BLaER1 treated with 17β-estradiol and CSF1 and Interleukin-3, amounts not matched to agents 10 nM and 100 nM (cell line): Measurements from ENCODE around the gene HSPBAP1.
"Not testable (repeated sequence)": the region's sequence is repeated elsewhere in the genome, so short reads cannot be mapped to it uniquely, and the experiment has no call there.

ENCODE experiments used
- H3K27ac ChIP-seq, 11 experiments: shearing (Covaris generic); formaldehyde crosslinking; 2 replicates each; pipeline ENCODE4 v1.8.1; 2022
- H3K27me3 ChIP-seq, 11 experiments: shearing (Covaris generic); formaldehyde crosslinking; 2 replicates each; pipeline ENCODE4 v1.8.1; 2022
- H3K36me3 ChIP-seq, 11 experiments: shearing (Covaris generic); formaldehyde crosslinking; 2 replicates each; pipeline ENCODE4 v1.8.1; 2022
- H3K4me1 ChIP-seq, 10 experiments: shearing (Covaris generic); formaldehyde crosslinking; 2 replicates each; pipeline ENCODE4 v1.8.1; 2022
- H3K4me2 ChIP-seq, 11 experiments: shearing (Covaris generic); formaldehyde crosslinking; 2 replicates each; pipeline ENCODE4 v1.8.1; 2022
- H3K4me3 ChIP-seq, 10 experiments: shearing (Covaris generic); formaldehyde crosslinking; 2 replicates each; pipeline ENCODE4 v1.8.1; 2022
- H3K9ac ChIP-seq, 11 experiments: shearing (Covaris generic); formaldehyde crosslinking; 2 replicates each; pipeline ENCODE4 v1.8.1; 2022
- H3K9me3 ChIP-seq, 11 experiments: shearing (Covaris generic); formaldehyde crosslinking; replicated peaks in 1 of 11; 2 replicates each; pipeline ENCODE4 v1.8.1; 2022
- H4K20me1 ChIP-seq, 11 experiments: shearing (Covaris generic); formaldehyde crosslinking; 2 replicates each; pipeline ENCODE4 v1.8.1; 2022
- Cebpa-rat ChIP-seq, 11 experiments: shearing (Covaris generic); IDR thresholded peaks; 2 replicates each; pipeline ENCODE4 v1.8.1; 2022

HSPBAP1 gene

GRCh38 chr3:122760453-122761271, 33.0 kb downstream of the HSPBAP1 start:
- no peaks in the 10 kb centered on the region for H4K20me1 ChIP-seq
- TF ChIP-seq Cebpa-rat (IDR thresholded peaks at IDR 0.05): no peak
- H3K27ac ChIP-seq: peak overlapping the region in 4 of 11 experiments; percentile 47 to 71 (median 58); a peak in 6 of 22 replicates
- H3K9ac ChIP-seq: peak overlapping the region in 1 of 11 experiments; percentile 23; a peak in 1 of 22 replicates
- 0 out of 22 replicates have a peak, but pooled peaks cover 0 to 3% (median 0%) of the 10 kb centered on the region in 11 experiments for H3K9me3 ChIP-seq
- no peak overlapping the region for H3K4me3 ChIP-seq
- peaks cover 5 to 70% (median 25%) of the 10 kb centered on the region in 10 experiments; a peak in 17 of 20 replicates for H3K4me1 ChIP-seq
- peak overlapping the region in 3 of 11 experiments; percentile 73 to 86 (median 85); a peak in 6 of 22 replicates for H3K4me2 ChIP-seq
- H3K27me3 ChIP-seq: no peaks in the 10 kb centered on the region
- peaks cover 4 to 40% (median 13%) of the 10 kb centered on the region in 11 experiments; a peak in 9 of 22 replicates for H3K36me3 ChIP-seq

GRCh38 chr3:122758877-122759560, 34.6 kb downstream of the HSPBAP1 start:
- Histone ChIP-seq H3K27me3 (no peaks in the 10 kb centered on the region), H3K4me1 (peaks cover 5 to 63% (median 25%) of the 10 kb centered on the region in 10 experiments; a peak in 17 of 20 replicates), H3K9ac (no peak overlapping the region), H3K4me3 (no peak overlapping the region), H3K27ac (peak overlapping the region in 6 of 11 experiments; percentile 26 to 61 (median 50); a peak in 12 of 22 replicates), H3K36me3 (peaks cover 20 to 51% (median 27%) of the 10 kb centered on the region in 11 experiments), H3K4me2 (peak overlapping the region in 8 of 11 experiments; percentile 4 to 86 (median 55); a peak in 13 of 22 replicates), H3K9me3 (peaks cover 0 to 9% (median 0%) of the 10 kb centered on the region in 11 experiments; a peak in 1 of 22 replicates), H4K20me1 (no peaks in the 10 kb centered on the region)
- TF ChIP-seq Cebpa-rat (IDR thresholded peaks at IDR 0.05): no peak

- Histone ChIP-seq H3K4me2 (no peak overlapping the region), H4K20me1 (no peaks in the 10 kb centered on the region), H3K4me3 (no peak overlapping the region), H3K4me1 (peaks cover 0 to 36% (median 14%) of the 10 kb centered on the region in 10 experiments; a peak in 13 of 20 replicates), H3K27ac (no peak overlapping the region), H3K9me3 (peaks cover 0 to 11% (median 0%) of the 10 kb centered on the region in 11 experiments; a peak in 1 of 22 replicates), H3K27me3 (no peaks in the 10 kb centered on the region), H3K9ac (no peak overlapping the region), H3K36me3 (peaks cover 31 to 72% (median 41%) of the 10 kb centered on the region in 11 experiments)
- no peak for TF ChIP-seq Cebpa-rat (IDR thresholded peaks at IDR 0.05)
These were observed 38.1 kb downstream of the HSPBAP1 start for GRCh38 chr3:122755491-122755890.

- no peak for TF ChIP-seq Cebpa-rat (IDR thresholded peaks at IDR 0.05)
- Histone ChIP-seq H3K4me1 (peaks cover 0 to 31% (median 14%) of the 10 kb centered on the region in 10 experiments; a peak in 13 of 20 replicates), H3K4me3 (no peak overlapping the region), H4K20me1 (no peaks in the 10 kb centered on the region), H3K27ac (no peak overlapping the region), H3K4me2 (no peak overlapping the region), H3K9me3 (peaks cover 0 to 11% (median 0%) of the 10 kb centered on the region in 11 experiments; a peak in 1 of 22 replicates), H3K27me3 (no peaks in the 10 kb centered on the region), H3K9ac (no peak overlapping the region), H3K36me3 (peaks cover 30 to 73% (median 42%) of the 10 kb centered on the region in 11 experiments)
These were observed 38.7 kb downstream of the HSPBAP1 start for GRCh38 chr3:122754929-122755328.

- H3K9me3 ChIP-seq: peaks cover 7 to 36% (median 27%) of the 10 kb centered on the region in 11 experiments; a peak in 21 of 22 replicates
- H3K27ac ChIP-seq: no peak overlapping the region
- no peak for TF ChIP-seq Cebpa-rat (IDR thresholded peaks at IDR 0.05)
- peaks cover 25 to 80% (median 42%) of the 10 kb centered on the region in 11 experiments for H3K36me3 ChIP-seq
- no peaks in the 10 kb centered on the region for H4K20me1 ChIP-seq
- H3K27me3 ChIP-seq: no peaks in the 10 kb centered on the region
- H3K4me2 ChIP-seq: no peak overlapping the region
- H3K9ac ChIP-seq: no peak overlapping the region
- H3K4me1 ChIP-seq: no peaks in the 10 kb centered on the region; a peak in 1 of 20 replicates
- no peak overlapping the region for H3K4me3 ChIP-seq
These were observed 45.3 kb downstream of the HSPBAP1 start for GRCh38 chr3:122748347-122748746.

GRCh38 chr3:122747295-122747694, 46.3 kb downstream of the HSPBAP1 start:
- H3K9ac ChIP-seq, H4K20me1 ChIP-seq, H3K4me3 ChIP-seq, H3K4me2 ChIP-seq, H3K27me3 ChIP-seq, H3K27ac ChIP-seq, H3K4me1 ChIP-seq: not testable (repeated sequence)
- H3K9me3 ChIP-seq: peaks cover 18 to 47% (median 37%) of the 10 kb centered on the region in 11 experiments
- peaks cover 34 to 80% (median 52%) of the 10 kb centered on the region in 11 experiments for H3K36me3 ChIP-seq

- Histone ChIP-seq H3K9me3 (peaks cover 20 to 49% (median 40%) of the 10 kb centered on the region in 11 experiments), H3K4me2 (no peak overlapping the region), H3K9ac (no peak overlapping the region), H3K4me1 (no peaks in the 10 kb centered on the region; a peak in 1 of 20 replicates), H4K20me1 (no peaks in the 10 kb centered on the region), H3K27ac (no peak overlapping the region), H3K36me3 (peaks cover 35 to 74% (median 49%) of the 10 kb centered on the region in 11 experiments), H3K27me3 (no peaks in the 10 kb centered on the region), H3K4me3 (no peak overlapping the region)
- TF ChIP-seq Cebpa-rat (IDR thresholded peaks at IDR 0.05): no peak
These were observed 48.1 kb downstream of the HSPBAP1 start for GRCh38 chr3:122745369-122746021.

- H3K36me3 ChIP-seq: peaks cover 44 to 80% (median 55%) of the 10 kb centered on the region in 11 experiments
- H3K9me3 ChIP-seq: peaks cover 19 to 49% (median 40%) of the 10 kb centered on the region in 11 experiments
- H4K20me1 ChIP-seq: no peaks in the 10 kb centered on the region
- no peak overlapping the region for H3K9ac ChIP-seq
- no peaks in the 10 kb centered on the region for H3K27me3 ChIP-seq
- no peak for TF ChIP-seq Cebpa-rat (IDR thresholded peaks at IDR 0.05)
- H3K4me2 ChIP-seq: no peak overlapping the region
- H3K27ac ChIP-seq: no peak overlapping the region
- H3K4me3 ChIP-seq: no peak overlapping the region
- H3K4me1 ChIP-seq: no peaks in the 10 kb centered on the region; a peak in 1 of 20 replicates
These were observed 50.0 kb downstream of the HSPBAP1 start for GRCh38 chr3:122743581-122744120.
